ENCODE measurements around the gene PIGH.
"Not testable (repeated sequence)": the region's sequence is repeated elsewhere in the genome, so short reads cannot be mapped to it uniquely, and the experiment has no call there.

Gene PIGH, protein sequence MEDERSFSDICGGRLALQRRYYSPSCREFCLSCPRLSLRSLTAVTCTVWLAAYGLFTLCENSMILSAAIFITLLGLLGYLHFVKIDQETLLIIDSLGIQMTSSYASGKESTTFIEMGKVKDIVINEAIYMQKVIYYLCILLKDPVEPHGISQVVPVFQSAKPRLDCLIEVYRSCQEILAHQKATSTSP

GRCh38 chr14:67599698-67600561 is at the start of gene PIGH:
PIGH (minus strand) TSS chr14:67600268; CDS start chr14:67600203, 65 bp downstream.
- DNase-seq: peak; percentile 94

GRCh38 chr14:67646131-67646530 is 46.1 kb upstream of the PIGH start:
- no peak for DNase-seq

DNA sequence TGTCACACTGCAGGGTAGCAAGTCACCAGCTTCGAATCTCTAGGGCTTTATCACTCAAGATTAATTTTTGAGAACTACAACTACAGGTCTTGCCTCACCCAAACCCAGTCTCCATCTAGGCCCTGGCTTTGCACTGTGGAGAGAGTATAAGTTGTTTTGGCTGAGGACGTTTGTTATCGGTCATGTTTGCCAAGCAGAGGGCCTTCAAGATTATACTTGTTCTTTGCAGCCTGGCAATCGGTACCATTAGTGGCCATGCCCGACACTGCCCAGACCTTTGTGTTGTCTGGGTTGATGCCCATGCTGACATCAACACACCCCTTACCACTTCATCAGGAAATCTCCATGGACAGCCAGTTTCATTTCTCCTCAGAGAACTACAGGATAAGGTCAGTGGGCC is 45.3 kb upstream of the PIGH start:
- no peak for DNase-seq

GRCh38 chr14:67644428-67644827 is 44.4 kb upstream of the PIGH start:
- no peak for DNase-seq

DNA sequence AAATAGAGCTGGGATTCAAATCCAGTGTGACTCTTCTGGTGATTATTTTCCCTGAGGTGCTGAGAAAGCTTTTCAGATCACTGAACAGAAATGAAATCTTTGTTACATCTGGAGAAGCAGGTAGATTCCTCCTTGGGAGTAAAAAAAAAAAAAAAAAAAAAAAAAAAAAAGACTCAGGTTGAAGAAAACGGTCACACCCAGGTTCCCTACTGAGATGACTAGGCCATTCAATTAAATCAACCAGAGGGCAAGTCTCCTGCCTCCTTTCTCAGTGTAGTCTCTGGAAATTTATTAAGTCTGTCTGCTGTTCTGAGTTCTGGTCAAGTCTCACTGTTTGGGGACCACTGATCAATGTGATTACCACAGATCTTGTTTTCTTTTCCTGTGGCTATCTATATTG is 43.6 kb upstream of the PIGH start:
- DNase-seq: no peak

DNA sequence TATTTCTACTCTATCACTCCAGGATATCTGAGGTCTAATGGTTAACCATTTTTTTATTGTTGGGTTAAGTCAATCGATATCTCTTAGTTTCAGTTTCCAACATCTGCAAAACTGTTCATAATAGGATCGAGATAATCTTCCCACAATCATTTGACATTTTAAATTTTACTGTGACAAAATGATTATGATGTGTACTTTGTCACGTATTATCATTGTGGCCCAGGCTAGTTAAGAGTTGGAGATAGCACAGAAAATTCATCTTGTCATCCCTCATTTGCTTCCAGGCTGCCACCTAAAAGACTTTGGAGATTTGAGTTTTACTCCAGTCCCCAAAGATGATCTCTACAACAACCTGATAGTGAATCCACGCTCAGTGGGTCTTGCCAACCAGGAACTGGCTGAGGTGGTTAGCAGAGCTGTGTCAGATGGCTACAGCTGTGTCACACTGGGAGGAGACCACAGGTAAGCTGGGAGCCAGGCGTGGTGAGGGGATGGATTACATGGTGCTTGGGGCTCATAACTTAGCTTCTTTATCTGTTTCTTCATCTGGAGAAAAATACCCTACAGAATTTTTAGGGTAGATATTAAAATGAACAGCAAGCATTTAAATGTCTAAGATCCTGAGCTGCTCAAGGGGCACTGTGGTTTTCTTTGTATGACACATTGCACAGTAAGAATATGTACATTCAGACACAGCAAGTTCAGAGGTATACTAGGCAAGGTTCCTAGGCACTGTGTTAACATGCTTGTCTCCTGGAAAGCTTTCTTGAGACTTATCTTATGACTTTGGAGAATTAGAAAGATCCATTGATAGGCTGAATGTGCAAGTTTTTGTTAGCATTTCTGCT is 42.1 kb upstream of the PIGH start:
- DNase-seq: no peak

GRCh38 chr14:67641480-67641879 is 41.4 kb upstream of the PIGH start:
- DNase-seq: no peak

GRCh38 chr14:67638642-67639041 is 38.6 kb upstream of the PIGH start:
- DNase-seq: no peak

GRCh38 chr14:67636361-67636919 is 36.4 kb upstream of the PIGH start:
- no peak for DNase-seq

GRCh38 chr14:67633451-67634147 is 33.5 kb upstream of the PIGH start:
- no peak for DNase-seq

DNA sequence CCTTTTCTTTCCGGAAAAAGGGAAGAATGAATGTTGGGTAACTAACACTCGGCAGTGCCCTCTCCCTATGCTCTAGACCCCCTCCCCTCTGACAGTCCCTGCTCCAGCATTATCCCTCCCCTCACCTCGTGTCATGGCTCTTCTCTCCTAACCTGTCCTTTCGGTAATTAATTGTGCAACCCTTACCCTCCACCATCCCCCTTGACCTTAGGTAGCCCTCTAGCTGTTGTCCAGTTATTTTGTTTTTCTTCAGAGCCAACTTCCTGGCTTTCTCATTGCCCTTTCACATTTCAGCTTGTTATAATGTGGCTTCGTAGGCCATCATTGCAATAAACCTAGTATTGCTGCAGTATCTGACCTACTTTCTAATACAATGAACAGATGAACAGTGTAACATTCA is 30.9 kb upstream of the PIGH start:
- no peak for DNase-seq

GRCh38 chr14:67630186-67630585 is 30.1 kb upstream of the PIGH start:
- DNase-seq: no peak

- DNase-seq: no peak
Measured at GRCh38 chr14:67627519-67627918, 27.5 kb upstream of the PIGH start.

DNA sequence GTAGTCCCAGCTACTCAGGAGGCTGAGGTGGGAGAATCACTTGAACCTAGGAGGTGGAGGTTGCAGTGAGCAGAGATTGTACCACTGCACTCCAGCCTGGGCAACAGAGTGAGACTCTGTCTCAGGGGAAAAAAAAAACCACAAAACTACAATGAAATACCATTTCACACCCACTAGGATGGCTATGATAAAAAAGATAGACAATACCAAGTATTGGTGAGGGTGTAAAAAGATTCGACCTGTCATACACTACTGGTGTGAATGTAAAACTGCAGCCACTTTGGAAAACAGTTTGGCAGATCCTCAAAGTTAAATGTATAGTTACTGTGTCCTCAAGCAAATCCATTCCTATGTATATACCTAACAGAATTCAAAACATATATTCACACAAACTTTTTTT is 26.1 kb upstream of the PIGH start:
- not testable (repeated sequence) for DNase-seq

DNA sequence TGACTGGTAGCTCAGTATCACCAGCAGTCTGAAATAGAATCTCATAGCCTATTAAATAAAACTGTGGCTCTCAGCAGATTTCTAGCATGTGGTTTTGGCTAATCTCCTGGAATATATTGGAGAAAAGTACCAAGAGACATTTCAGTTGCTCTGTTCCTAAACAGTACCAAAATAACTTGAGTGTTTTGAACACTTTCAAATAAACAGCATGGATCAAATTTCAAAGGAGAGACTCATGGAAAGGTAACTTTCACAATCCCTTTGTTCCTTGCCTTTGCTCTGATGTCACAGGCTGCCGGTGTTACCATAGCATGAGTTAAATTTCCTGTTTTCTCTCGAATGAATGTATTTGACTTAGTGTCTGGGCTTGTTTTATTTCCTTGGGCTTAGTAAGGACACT is 23.0 kb upstream of the PIGH start:
- DNase-seq: no peak

DNA sequence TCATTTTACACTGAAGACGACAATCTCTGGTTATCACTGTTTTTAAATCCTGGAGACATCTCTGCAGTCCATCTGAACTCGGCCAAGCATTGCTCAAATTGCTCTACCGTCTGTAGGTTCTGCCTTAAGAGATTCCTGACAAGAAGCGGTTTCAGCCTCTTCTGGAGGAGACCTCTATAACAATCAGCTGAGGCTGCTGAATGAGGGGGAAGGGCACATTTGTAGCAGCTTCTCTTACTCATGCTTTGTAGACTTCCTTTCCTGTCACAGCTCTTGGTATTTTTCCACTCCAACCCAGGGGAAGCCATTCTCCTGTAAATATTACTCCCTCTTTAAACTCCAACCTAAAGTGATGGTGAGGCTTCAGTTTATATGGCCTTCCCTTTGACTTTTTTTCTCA is 22.6 kb upstream of the PIGH start:
- no peak for DNase-seq

GRCh38 chr14:67620217-67620785 is 20.2 kb upstream of the PIGH start:
- DNase-seq: no peak

DNA sequence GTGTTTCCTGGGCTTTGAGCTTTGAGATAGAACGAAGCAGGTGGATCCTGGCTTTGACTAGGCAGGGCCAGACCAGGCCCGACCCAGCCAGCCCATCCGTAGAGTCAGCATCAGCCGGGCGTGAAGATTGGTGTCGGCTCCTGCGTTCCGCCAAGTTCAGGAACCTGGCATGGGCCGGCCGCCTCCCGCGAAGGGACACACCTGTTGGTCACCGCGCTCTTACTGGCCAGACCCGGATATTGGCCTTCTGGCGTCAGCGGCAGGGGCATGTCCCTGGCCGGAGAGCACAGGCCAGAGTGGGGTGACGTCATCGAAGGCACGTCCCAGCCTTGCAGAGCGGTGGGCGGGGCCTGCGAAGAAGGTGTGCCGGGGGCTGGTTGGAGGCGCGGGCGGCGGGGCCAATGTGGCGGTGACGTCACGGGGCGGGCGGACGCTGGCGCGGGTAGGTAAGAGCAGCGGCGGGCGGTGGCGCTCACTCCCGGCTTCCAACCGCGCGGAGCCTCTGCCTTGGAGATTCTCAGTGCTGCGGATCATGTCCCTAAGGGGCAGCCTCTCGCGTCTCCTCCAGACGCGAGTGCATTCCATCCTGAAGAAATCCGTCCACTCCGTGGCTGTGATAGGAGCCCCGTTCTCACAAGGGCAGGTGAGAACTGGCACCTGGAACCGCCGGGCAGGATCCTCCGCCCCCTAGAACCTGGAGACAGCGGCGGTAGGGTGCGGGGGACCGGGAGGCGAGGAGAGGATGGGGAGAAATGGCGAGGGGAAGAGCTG is 19.6 kb upstream of the PIGH start, which contains the start of gene ARG2:
TSS of gene ARG2 (plus strand) at position 475 of the 771 bp plus-strand sequence. CDS start at position 533, 58 bp downstream.
- peak; percentile 98 for DNase-seq

GRCh38 chr14:67618617-67619063 is 18.6 kb upstream of the PIGH start:
- peak; percentile 46 for DNase-seq

DNA sequence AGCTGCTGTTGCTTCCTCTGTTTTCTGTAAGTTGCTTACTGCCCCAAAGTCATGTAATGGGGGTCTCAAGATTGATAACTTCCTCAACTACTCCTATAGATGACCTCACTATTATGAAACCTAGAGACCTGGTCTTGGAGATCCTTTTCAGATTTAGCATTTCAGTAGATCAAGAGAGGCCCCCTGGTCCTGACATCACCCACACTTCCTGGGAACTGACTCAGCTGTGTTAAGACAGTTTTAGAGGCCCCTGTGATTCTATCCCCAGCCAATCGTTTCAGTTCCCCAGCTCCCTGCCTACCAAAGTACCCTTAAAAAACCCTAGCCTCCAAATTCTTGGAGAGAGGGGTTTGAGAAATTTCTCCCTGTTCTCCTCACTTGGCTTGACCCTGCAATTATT is 10.4 kb upstream of the PIGH start:
- no peak for DNase-seq

DNA sequence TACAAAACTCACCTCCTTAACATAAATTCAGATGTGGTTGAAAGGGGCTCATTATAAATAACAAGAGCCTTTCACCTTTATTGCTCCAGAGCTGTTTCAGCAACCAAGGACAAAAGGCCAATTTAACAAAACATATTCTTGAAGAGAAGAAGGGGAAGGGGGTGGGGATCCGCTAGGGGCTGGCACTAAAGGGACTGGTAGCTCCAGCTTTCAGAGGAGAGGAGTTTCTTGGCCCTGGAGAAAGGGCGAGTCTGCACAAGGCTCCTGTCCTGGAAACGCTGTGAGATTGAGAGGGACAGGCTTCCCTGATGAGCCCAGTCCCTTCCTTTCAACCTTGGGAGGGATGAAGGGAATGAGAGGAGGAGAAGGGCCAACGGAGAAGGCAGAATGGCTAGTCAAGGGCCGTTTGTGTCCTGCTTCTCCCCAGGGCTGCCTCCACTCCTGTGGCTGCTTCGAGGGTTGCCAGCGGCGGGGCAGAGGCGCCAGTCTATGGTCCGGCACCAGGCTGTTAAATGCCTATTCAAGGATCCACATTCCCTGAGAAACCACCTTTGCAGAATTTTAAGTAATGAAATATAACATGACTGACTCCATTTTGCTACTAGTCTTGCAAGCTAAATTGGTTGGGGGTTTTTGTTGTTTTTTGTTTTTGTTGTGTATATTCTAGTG is 9.7 kb upstream of the PIGH start:
- DNase-seq: no peak
